ENCODE data around the gene IQSEC1. TPM values are rescaled to one million over a fixed set of nuclear protein-coding genes. Genes with fewer than 3 reads are reported as not detected.

IQSEC1 gene
- total RNA-seq, 1 donor from 2014 or later: 31.3 TPM

GRCh38 chr3:12975748-12976522, 97.3 kb downstream of the IQSEC1 start:
- no peaks in the 10 kb centered on the region for H3K4me1 Mint-ChIP-seq
- no peaks in the 10 kb centered on the region for H3K9me3 Mint-ChIP-seq
- H3K4me3 Mint-ChIP-seq: no peak overlapping the region
- H3K36me3 Mint-ChIP-seq (ENCODE audit: low read depth): no peaks in the 10 kb centered on the region
- no peaks in the 10 kb centered on the region for H3K27me3 Mint-ChIP-seq (ENCODE audit: low read depth)
- no peak for TF ChIP-seq CTCF (conservative IDR thresholded peaks at IDR 0.05)
- no peak overlapping the region for H3K27ac Mint-ChIP-seq (ENCODE audit: unreplicated experiment)
- no peak for DNase-seq (ENCODE audit: low read depth, low spot score)

- H3K36me3 Mint-ChIP-seq (ENCODE audit: low read depth): no peaks in the 10 kb centered on the region
These were observed 98.4 kb downstream of the IQSEC1 start for GRCh38 chr3:12974819-12975218.

GRCh38 chr3:12974334-12974733, 98.9 kb downstream of the IQSEC1 start:
- Mint-ChIP-seq H3K9me3 (no peaks in the 10 kb centered on the region), H3K27me3 (ENCODE audit: low read depth) (peaks cover 6% of the 10 kb centered on the region), H3K4me1 (peaks cover 2% of the 10 kb centered on the region), H3K36me3 (ENCODE audit: low read depth) (no peaks in the 10 kb centered on the region), H3K27ac (ENCODE audit: unreplicated experiment) (no peak overlapping the region), H3K4me3 (no peak overlapping the region)
- no peak for DNase-seq (ENCODE audit: low read depth, low spot score)
- TF ChIP-seq CTCF (conservative IDR thresholded peaks at IDR 0.05): no peak

More at GRCh38 chr3:12974819-12975218, 98.4 kb downstream of the IQSEC1 start:
- Mint-ChIP-seq H3K9me3 (no peaks in the 10 kb centered on the region), H3K27me3 (ENCODE audit: low read depth) (peaks cover 6% of the 10 kb centered on the region), H3K27ac (ENCODE audit: unreplicated experiment) (no peak overlapping the region), H3K4me3 (no peak overlapping the region), H3K4me1 (no peaks in the 10 kb centered on the region)
- no peak for TF ChIP-seq CTCF (conservative IDR thresholded peaks at IDR 0.05)
- DNase-seq (ENCODE audit: low read depth, low spot score): no peak

- Mint-ChIP-seq H3K36me3 (ENCODE audit: low read depth) (no peaks in the 10 kb centered on the region), H3K27me3 (ENCODE audit: low read depth) (peaks cover 10% of the 10 kb centered on the region), H3K9me3 (no peaks in the 10 kb centered on the region), H3K27ac (ENCODE audit: unreplicated experiment) (no peak overlapping the region), H3K4me1 (peaks cover 7% of the 10 kb centered on the region), H3K4me3 (no peak overlapping the region)
- DNase-seq (ENCODE audit: low read depth, low spot score): no peak
- no peak for TF ChIP-seq CTCF (conservative IDR thresholded peaks at IDR 0.05)
These were observed 99.4 kb downstream of the IQSEC1 start for GRCh38 chr3:12973827-12974226.

- Mint-ChIP-seq H3K27ac (ENCODE audit: unreplicated experiment) (no peak overlapping the region), H3K4me1 (peaks cover 13% of the 10 kb centered on the region), H3K9me3 (no peaks in the 10 kb centered on the region), H3K36me3 (ENCODE audit: low read depth) (no peaks in the 10 kb centered on the region), H3K4me3 (no peak overlapping the region), H3K27me3 (ENCODE audit: low read depth) (peaks cover 10% of the 10 kb centered on the region)
- no peak for TF ChIP-seq CTCF (conservative IDR thresholded peaks at IDR 0.05)
- DNase-seq (ENCODE audit: low read depth, low spot score): no peak
These were observed 100.2 kb downstream of the IQSEC1 start for GRCh38 chr3:12972781-12973702.
